ENCODE results near the gene SLC5A12. TPM values are rescaled to one million over a fixed set of nuclear protein-coding genes. Genes with fewer than 3 reads are reported as not detected.

The SLC5A12 gene
- total RNA-seq, 2 experiments from 2014 or later: not detected

DNA sequence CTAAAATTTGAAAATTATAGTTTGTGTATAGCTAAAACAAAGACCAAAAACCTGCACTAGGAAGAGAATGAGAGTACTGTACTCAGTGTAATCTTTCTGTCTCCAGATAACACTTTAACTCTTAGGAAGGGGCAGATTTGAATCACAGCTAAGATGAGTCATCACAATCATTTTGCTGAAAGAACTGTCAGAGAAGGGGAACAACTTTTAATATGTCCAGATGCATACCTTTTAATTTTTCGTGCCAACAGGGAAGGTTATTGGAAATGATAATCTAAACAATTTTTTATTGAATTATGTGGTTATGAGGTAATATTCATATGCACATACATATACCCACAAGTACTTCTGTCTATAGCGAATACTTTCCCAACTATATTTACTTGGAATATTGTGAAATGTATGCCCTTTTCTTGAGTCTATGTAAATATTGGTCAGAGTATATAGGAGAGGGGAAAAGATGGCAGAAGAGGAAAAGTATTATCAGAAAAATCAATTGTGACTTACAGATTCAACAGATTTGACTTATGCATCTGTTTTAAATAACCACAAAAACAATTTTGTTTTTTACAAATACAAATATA lies 98.7 kb downstream of the SLC5A12 start:
- CTCF ChIA-PET: no interaction called here
- Mint-ChIP-seq H3K27me3 (ENCODE audit: low read depth) (no peaks in the 10 kb centered on the region), H3K27ac (no peak overlapping the region), H3K9me3 (ENCODE audit: insufficient read depth) (peaks cover 6% of the 10 kb centered on the region), H3K36me3 (ENCODE audit: low read depth) (no peaks in the 10 kb centered on the region), H3K4me1 (ENCODE audit: low read depth) (no peaks in the 10 kb centered on the region), H3K4me3 (no peak overlapping the region)
- DNase-seq (no peak), ATAC-seq (no peak)
- POLR2A ChIA-PET: no interaction called here

GRCh38 chr11:26622181-26622580 lies 99.7 kb downstream of the SLC5A12 start:
- ATAC-seq (no peak), DNase-seq (no peak)
- CTCF ChIA-PET: no interaction called here
- no peak overlapping the region for H3K4me3 Mint-ChIP-seq
- H3K27me3 Mint-ChIP-seq (ENCODE audit: low read depth): no peaks in the 10 kb centered on the region
- H3K36me3 Mint-ChIP-seq (ENCODE audit: low read depth): no peaks in the 10 kb centered on the region
- no peak overlapping the region for H3K27ac Mint-ChIP-seq
- POLR2A ChIA-PET: no interaction called here
- H3K4me1 Mint-ChIP-seq (ENCODE audit: low read depth): no peaks in the 10 kb centered on the region
- peaks cover 6% of the 10 kb centered on the region for H3K9me3 Mint-ChIP-seq (ENCODE audit: insufficient read depth)

GRCh38 chr11:26621132-26621531 lies 100.7 kb downstream of the SLC5A12 start:
- ChIA-PET CTCF (no interaction called here), POLR2A (no interaction called here)
- Mint-ChIP-seq H3K4me3 (no peak overlapping the region), H3K9me3 (ENCODE audit: insufficient read depth) (peaks cover 6% of the 10 kb centered on the region), H3K36me3 (ENCODE audit: low read depth) (no peaks in the 10 kb centered on the region), H3K4me1 (ENCODE audit: low read depth) (no peaks in the 10 kb centered on the region), H3K27me3 (ENCODE audit: low read depth) (no peaks in the 10 kb centered on the region), H3K27ac (no peak overlapping the region)
- ATAC-seq: no peak
- DNase-seq: no peak

- Mint-ChIP-seq H3K9me3 (ENCODE audit: insufficient read depth) (peaks cover 6% of the 10 kb centered on the region), H3K27ac (no peak overlapping the region), H3K27me3 (ENCODE audit: low read depth) (no peaks in the 10 kb centered on the region), H3K4me3 (no peak overlapping the region), H3K4me1 (ENCODE audit: low read depth) (no peaks in the 10 kb centered on the region), H3K36me3 (ENCODE audit: low read depth) (no peaks in the 10 kb centered on the region)
- ChIA-PET CTCF (no interaction called here), POLR2A (no interaction called here)
- ATAC-seq (no peak), DNase-seq (no peak)
Observed at GRCh38 chr11:26620282-26621045, 101.4 kb downstream of the SLC5A12 start.

DNA sequence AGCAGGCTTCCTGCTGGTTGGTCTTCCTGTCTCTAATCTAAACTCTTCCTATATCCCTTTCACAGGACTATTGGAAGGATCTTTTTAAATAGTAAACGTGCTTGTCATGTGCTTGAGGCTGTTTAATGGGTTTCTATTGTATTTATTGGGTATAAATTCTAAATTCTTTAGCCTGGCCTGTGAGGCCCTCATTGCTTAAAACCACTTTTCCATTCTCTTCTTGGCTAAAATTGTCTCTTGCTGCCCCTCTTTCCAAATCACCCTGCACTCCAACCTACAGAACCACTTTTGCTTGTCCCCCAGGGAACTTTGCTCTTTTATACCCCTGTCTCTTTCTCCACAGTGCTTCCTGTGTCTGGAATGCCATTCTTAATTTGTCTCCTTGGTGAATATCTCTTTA lies 103.4 kb downstream of the SLC5A12 start:
- no peaks in the 10 kb centered on the region for H3K27me3 Mint-ChIP-seq (ENCODE audit: low read depth)
- no peak overlapping the region for H3K27ac Mint-ChIP-seq
- ATAC-seq: no peak
- CTCF ChIA-PET: no interaction called here
- DNase-seq: no peak
- no peaks in the 10 kb centered on the region for H3K36me3 Mint-ChIP-seq (ENCODE audit: low read depth)
- no peaks in the 10 kb centered on the region for H3K4me1 Mint-ChIP-seq (ENCODE audit: low read depth)
- H3K4me3 Mint-ChIP-seq: no peak overlapping the region
- peaks cover 11% of the 10 kb centered on the region for H3K9me3 Mint-ChIP-seq (ENCODE audit: insufficient read depth)
- POLR2A ChIA-PET: no interaction called here

Other genes with a start within 250 kb of the SLC5A12 start
- gene MUC15, start 149.8 kb downstream of the SLC5A12 start, total RNA-seq: not detected